ENCODE measurements around the gene WNT5B. TPM values are rescaled to one million over a fixed set of nuclear protein-coding genes. Genes with fewer than 3 reads are reported as not detected.

Gene WNT5B
- polyA plus RNA-seq, 3 donors, result 5.0 to 8.0 (median 7.4) TPM

GRCh38 chr12:1643905-1644533 lies 15.0 kb downstream of the WNT5B start:
- no peak for DNase-seq (ENCODE audit: extremely low read depth in 1 of 11, low read depth in 9 of 11, low spot score in 4 of 11)

GRCh38 chr12:1644534-1645438 lies 15.8 kb downstream of the WNT5B start:
- peak in 4 of 11 donors; percentile 56 to 81 (median 70) for DNase-seq (ENCODE audit: extremely low read depth in 1 of 11, low read depth in 9 of 11, low spot score in 4 of 11)

GRCh38 chr12:1645819-1646218 lies 16.8 kb downstream of the WNT5B start:
- DNase-seq (ENCODE audit: extremely low read depth in 1 of 11, low read depth in 9 of 11, low spot score in 4 of 11), result no peak

GRCh38 chr12:1646569-1647284 lies 17.7 kb downstream of the WNT5B start:
- no peak for DNase-seq (ENCODE audit: extremely low read depth in 1 of 11, low read depth in 9 of 11, low spot score in 4 of 11)

- no peak for DNase-seq (ENCODE audit: extremely low read depth in 1 of 11, low read depth in 9 of 11, low spot score in 4 of 11)
These were observed 18.2 kb downstream of the WNT5B start for GRCh38 chr12:1647285-1647669.

GRCh38 chr12:1650260-1650977 lies 21.4 kb downstream of the WNT5B start:
- no peak for DNase-seq (ENCODE audit: extremely low read depth in 1 of 11, low read depth in 9 of 11, low spot score in 4 of 11)

- DNase-seq (ENCODE audit: extremely low read depth in 1 of 11, low read depth in 9 of 11, low spot score in 4 of 11), result no peak
These were observed 21.9 kb downstream of the WNT5B start for GRCh38 chr12:1650978-1651361.

GRCh38 chr12:1651946-1652345 lies 22.9 kb downstream of the WNT5B start:
- DNase-seq (ENCODE audit: extremely low read depth in 1 of 11, low read depth in 9 of 11, low spot score in 4 of 11), result no peak

- no peak for DNase-seq (ENCODE audit: extremely low read depth in 1 of 11, low read depth in 9 of 11, low spot score in 4 of 11)
These were observed 26.3 kb downstream of the WNT5B start for GRCh38 chr12:1655225-1655788.

- no peak for DNase-seq (ENCODE audit: extremely low read depth in 1 of 11, low read depth in 9 of 11, low spot score in 4 of 11)
These were observed 27.9 kb downstream of the WNT5B start for GRCh38 chr12:1656902-1657301.

GRCh38 chr12:1657688-1658087 lies 28.7 kb downstream of the WNT5B start:
- no peak for DNase-seq (ENCODE audit: extremely low read depth in 1 of 11, low read depth in 9 of 11, low spot score in 4 of 11)

GRCh38 chr12:1660304-1661187 lies 31.5 kb downstream of the WNT5B start:
- no peak for DNase-seq (ENCODE audit: extremely low read depth in 1 of 11, low read depth in 9 of 11, low spot score in 4 of 11)

- DNase-seq (ENCODE audit: extremely low read depth in 1 of 11, low read depth in 9 of 11, low spot score in 4 of 11), result peak; percentile 42 to 78 (median 66)
These were observed 32.7 kb downstream of the WNT5B start for GRCh38 chr12:1661553-1662335.

- peak in 4 of 11 donors; percentile 36 to 54 (median 44) for DNase-seq (ENCODE audit: extremely low read depth in 1 of 11, low read depth in 9 of 11, low spot score in 4 of 11)
These were observed 33.9 kb downstream of the WNT5B start for GRCh38 chr12:1662761-1663439.

- DNase-seq (ENCODE audit: extremely low read depth in 1 of 11, low read depth in 9 of 11, low spot score in 4 of 11), result no peak
These were observed 34.6 kb downstream of the WNT5B start for GRCh38 chr12:1663440-1664132.

GRCh38 chr12:1665366-1665765 lies 36.3 kb downstream of the WNT5B start:
- no peak for DNase-seq (ENCODE audit: extremely low read depth in 1 of 11, low read depth in 9 of 11, low spot score in 4 of 11)
